Endothelial cell of umbilical vein (primary cell): ENCODE measurements around the gene KLHL18. TPM values are rescaled to one million over a fixed set of nuclear protein-coding genes. Genes with fewer than 3 reads are reported as not detected.

Experiments used
- BruUV-seq: library from RNA; stranded (reverse); fragments of 400-500 nt; replicated peaks from 2 replicates; lab custom pipeline; 2021; lab: Mats Ljungman, UMichigan
- CTCF ChIA-PET: fragments of 300-600, 350-600 bp; sonication (Branson Sonifier 250); formaldehyde crosslinking; loops from one replicate; lab custom pipeline; 2021; ENCODE audit warnings: antibody characterized with exemption, inconsistent platforms; lab: Charles Lee
- POLR2A ChIA-PET: fragments of 300-600, 350-600 bp; sonication (Branson Sonifier 250); formaldehyde crosslinking; loops from one replicate; lab custom pipeline; 2021; ENCODE audit warnings: antibody characterized with exemption, inconsistent platforms; lab: Charles Lee
- DNase-seq: peaks from one replicate; pipeline ENCODE4 v3.0.0-alpha.2; 2011; ENCODE audit warnings: low read depth, low spot score
- FAIRE-seq: peaks from 2 replicates; lab custom pipeline; 2011; peaks lifted over from hg19 to GRCh38; lab: Jason Lieb, UNC
- H2AFZ ChIP-seq: 2 replicates; pipeline ENCODE4 v1.6.0; 2012; ENCODE audit warnings: low read depth, low read length, control low read depth, inconsistent platforms
- H3K27ac ChIP-seq: 2 replicates; pipeline ENCODE4 v1.5.1; 2011; ENCODE audit warnings: low read depth, mild to moderate bottlenecking, control low read depth, low read length, moderate library complexity; ENCODE audit not compliant: insufficient read depth
- H3K27me3 ChIP-seq, 2 experiments: 2 replicates each; pipeline versions ENCODE4 v1.6.0 to v1.6.1; 2011; ENCODE audit warnings: low read length in 2 of 2, mixed read lengths in 1 of 2; ENCODE audit not compliant: control insufficient read depth in 2 of 2, insufficient read depth in 2 of 2
- H3K36me3 ChIP-seq, 2 experiments: 2 replicates in 1 of 2; 3 replicates in 1 of 2; pipeline ENCODE4 v1.5.1; 2011; ENCODE audit warnings: low read length in 2 of 2, mild to moderate bottlenecking in 1 of 2, moderate library complexity in 1 of 2; ENCODE audit not compliant: control insufficient read depth in 2 of 2, insufficient read depth in 2 of 2; ENCODE audit errors: extremely low read depth in 1 of 2
- H3K4me1 ChIP-seq: 3 replicates; pipeline ENCODE4 v1.5.1; 2011; ENCODE audit warnings: mild to moderate bottlenecking, low read length; ENCODE audit not compliant: control insufficient read depth, insufficient read depth; ENCODE audit errors: extremely low read depth
- H3K4me2 ChIP-seq: 2 replicates; pipeline ENCODE4 v1.6.1; 2011; ENCODE audit warnings: low read length, control low read depth, mixed read lengths; ENCODE audit not compliant: insufficient read depth
- H3K4me3 ChIP-seq, 3 experiments: fragments of 200-600 bp in 1 of 3; sonication (generic), shearing (Covaris generic) in 1 of 3; replicated peaks in 1 of 3; 2 replicates each; pipeline ENCODE4 v1.5.1; 2011 to 2016; ENCODE audit warnings: control low read depth in 3 of 3, low read length in 3 of 3, mild to moderate bottlenecking in 2 of 3, inconsistent platforms in 1 of 3, low read depth in 1 of 3, moderate library complexity in 1 of 3; ENCODE audit not compliant: insufficient read depth in 1 of 3
- H3K79me2 ChIP-seq: 2 replicates; pipeline ENCODE4 v1.6.0; 2012; ENCODE audit warnings: low read length, inconsistent platforms; ENCODE audit not compliant: control insufficient read depth, insufficient read depth
- H3K9ac ChIP-seq: replicated peaks from 2 replicates; pipeline ENCODE3; 2011; ENCODE audit warnings: low read length, control low read depth; ENCODE audit not compliant: insufficient read depth; ENCODE audit errors: extremely low read depth
- H3K9me1 ChIP-seq: replicated peaks from 3 replicates; pipeline ENCODE4 v1.6.0; 2011; ENCODE audit warnings: mild to moderate bottlenecking, low read length; ENCODE audit not compliant: control insufficient read depth, insufficient read depth; ENCODE audit errors: extremely low read depth
- H3K9me3 ChIP-seq: replicated peaks from 2 replicates; pipeline ENCODE4 v1.5.1; 2012; ENCODE audit warnings: low read length, inconsistent platforms; ENCODE audit not compliant: control insufficient read depth, insufficient read depth
- H4K20me1 ChIP-seq: replicated peaks from 2 replicates; pipeline ENCODE3; 2011; ENCODE audit warnings: mild to moderate bottlenecking, low read length; ENCODE audit not compliant: control insufficient read depth, insufficient read depth; ENCODE audit errors: extremely low read depth
- EZH2 ChIP-seq: IDR thresholded peaks from 2 replicates; pipeline ENCODE4 v1.6.1; 2012; ENCODE audit warnings: borderline replicate concordance, low read depth, mild to moderate bottlenecking, moderate library complexity, low read length, inconsistent platforms; ENCODE audit not compliant: severe bottlenecking
- FOS ChIP-seq: IDR thresholded peaks from 2 replicates; pipeline ENCODE4 v1.6.1; 2011; ENCODE audit warnings: mild to moderate bottlenecking, low read length, moderate library complexity, borderline replicate concordance; ENCODE audit not compliant: insufficient read depth
- GATA2 ChIP-seq: IDR thresholded peaks from 2 replicates; pipeline ENCODE4 v1.7.0; 2011; ENCODE audit warnings: low read depth, mild to moderate bottlenecking, moderate library complexity, mixed read lengths, low read length; ENCODE audit not compliant: insufficient read length, insufficient read depth
- JUN ChIP-seq: IDR thresholded peaks from 2 replicates; pipeline ENCODE4 v1.6.1; 2011; ENCODE audit warnings: borderline replicate concordance, low read depth; ENCODE audit not compliant: insufficient read length, insufficient read depth
- MYC ChIP-seq: IDR thresholded peaks from one replicate; pipeline ENCODE4 v1.6.1; 2011; ENCODE audit warnings: mild to moderate bottlenecking, low read depth, low read length
- POLR2A ChIP-seq: IDR thresholded peaks from 2 replicates; pipeline ENCODE4 v1.6.1; 2012; ENCODE audit warnings: low read depth, mild to moderate bottlenecking, control low read depth, low read length
- POLR2AphosphoS5 ChIP-seq: IDR thresholded peaks from 2 replicates; pipeline ENCODE4 v1.6.1; 2012; ENCODE audit warnings: low read depth, mild to moderate bottlenecking, control low read depth, low read length, moderate library complexity; ENCODE audit not compliant: insufficient read depth
- dilution Hi-C: fragments of 300-500 bp; cut with MboI; formaldehyde crosslinking; loops from one replicate; pipeline ENCODE4 v1.15.0; 2019; ENCODE audit warnings: low sequenced_read_pairs; ENCODE audit not compliant: extremely low pct_ligation_motif_present
- intact Hi-C: fragments of 100-400 bp; cut with micrococcal nuclease; formaldehyde crosslinking; loops from one replicate; pipeline ENCODE4 v1.10.0; 2022
- polyA plus RNA-seq, 4 experiments: library from polyadenylated mRNA; depleted of rRNA in 3 of 4; stranded (reverse) in 3 of 4; unstranded in 1 of 4; fragments of >200 nt; gene quantifications; 2 replicates each; pipeline versions ENCODE4 v1.2.1 to v1.2.3, GENCODE V29; 2011 to 2012; ENCODE audit warnings: missing spikeins in 1 of 4
- total RNA-seq: library from RNA; stranded (reverse); gene quantifications from 2 replicates; pipeline ENCODE4 v1.2.3, GENCODE V29; 2021
- TF ChIP-seq, protein P1 (sequence below): IDR thresholded peaks from 2 replicates; pipeline ENCODE4 v1.6.1; 2011; ENCODE audit not compliant: insufficient read depth, insufficient read length
- TF ChIP-seq, protein P2 (sequence below), 2 donors: IDR thresholded peaks; 1 replicate in 1 of 2; 2 replicates in 1 of 2; pipeline ENCODE4 v1.5.1; 2011; ENCODE audit warnings: low read length in 2 of 2, mild to moderate bottlenecking in 2 of 2, moderate library complexity in 2 of 2, control low read depth in 1 of 2, inconsistent platforms in 1 of 2, low read depth in 1 of 2; ENCODE audit not compliant: insufficient read depth in 1 of 2; ENCODE audit errors: extremely low read depth in 1 of 2

The KLHL18 gene
- total and polyA plus RNA-seq, 2 donors (not counting 3 experiments of a cell fraction or from before 2014, with no cell fraction given), result 43.4 to 58.1 TPM

DNA sequence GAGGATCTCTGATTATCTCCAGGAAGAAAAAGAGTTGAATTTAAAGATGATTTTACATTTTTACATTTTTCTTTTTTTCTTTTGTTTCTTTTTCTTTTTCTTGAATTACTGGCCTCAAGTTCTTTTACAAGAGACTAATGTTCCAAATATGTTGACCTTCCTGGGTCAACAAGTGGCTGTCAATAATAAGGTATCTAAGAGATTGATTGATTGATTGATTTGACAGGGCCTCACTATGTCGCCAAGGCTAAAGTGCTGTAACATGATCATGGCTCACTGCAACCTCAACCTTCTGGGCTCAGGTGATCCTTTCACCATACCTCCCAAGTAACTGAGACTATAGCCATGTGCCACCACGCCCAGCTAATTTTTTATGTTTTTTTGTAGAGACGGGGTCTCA, 44.7 kb upstream of the KLHL18 start:
- Histone ChIP-seq H3K4me3 (no peak overlapping the region), H3K4me2 (no peak overlapping the region), H3K9ac (no peak overlapping the region), H3K9me1 (no peaks in the 10 kb centered on the region), H3K79me2 (no peaks in the 10 kb centered on the region), H3K27ac (no peak overlapping the region), H3K27me3 (no peaks in the 10 kb centered on the region), H4K20me1 (no peaks in the 10 kb centered on the region), H3K36me3 (no peaks in the 10 kb centered on the region), H3K4me1 (no peaks in the 10 kb centered on the region), H2AFZ (no peak overlapping the region), H3K9me3 (no peaks in the 10 kb centered on the region)
- ChIA-PET CTCF (no interaction called here), POLR2A (no interaction called here)
- FAIRE-seq (no peak), DNase-seq (no peak)
- intact Hi-C loops, result no loop called here
- no peak for TF ChIP-seq GATA2
- TF ChIP-seq JUN, result no peak
- TF ChIP-seq POLR2AphosphoS5, result no peak
- TF ChIP-seq EZH2, result no peak
- no peak for TF ChIP-seq MYC
- TF ChIP-seq, protein P1, sequence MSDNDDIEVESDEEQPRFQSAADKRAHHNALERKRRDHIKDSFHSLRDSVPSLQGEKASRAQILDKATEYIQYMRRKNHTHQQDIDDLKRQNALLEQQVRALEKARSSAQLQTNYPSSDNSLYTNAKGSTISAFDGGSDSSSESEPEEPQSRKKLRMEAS, result no peak
- no peak for TF ChIP-seq POLR2A
- no peak for TF ChIP-seq FOS
- TF ChIP-seq, protein P2, sequence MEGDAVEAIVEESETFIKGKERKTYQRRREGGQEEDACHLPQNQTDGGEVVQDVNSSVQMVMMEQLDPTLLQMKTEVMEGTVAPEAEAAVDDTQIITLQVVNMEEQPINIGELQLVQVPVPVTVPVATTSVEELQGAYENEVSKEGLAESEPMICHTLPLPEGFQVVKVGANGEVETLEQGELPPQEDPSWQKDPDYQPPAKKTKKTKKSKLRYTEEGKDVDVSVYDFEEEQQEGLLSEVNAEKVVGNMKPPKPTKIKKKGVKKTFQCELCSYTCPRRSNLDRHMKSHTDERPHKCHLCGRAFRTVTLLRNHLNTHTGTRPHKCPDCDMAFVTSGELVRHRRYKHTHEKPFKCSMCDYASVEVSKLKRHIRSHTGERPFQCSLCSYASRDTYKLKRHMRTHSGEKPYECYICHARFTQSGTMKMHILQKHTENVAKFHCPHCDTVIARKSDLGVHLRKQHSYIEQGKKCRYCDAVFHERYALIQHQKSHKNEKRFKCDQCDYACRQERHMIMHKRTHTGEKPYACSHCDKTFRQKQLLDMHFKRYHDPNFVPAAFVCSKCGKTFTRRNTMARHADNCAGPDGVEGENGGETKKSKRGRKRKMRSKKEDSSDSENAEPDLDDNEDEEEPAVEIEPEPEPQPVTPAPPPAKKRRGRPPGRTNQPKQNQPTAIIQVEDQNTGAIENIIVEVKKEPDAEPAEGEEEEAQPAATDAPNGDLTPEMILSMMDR (IDR thresholded peaks at IDR 0.05; ENCODE audit: extremely low read depth in 1 of 2, insufficient read depth in 1 of 2, low read depth in 1 of 2, low read length in 2 of 2), result no peak
- BruUV-seq, result no TSS peak
- dilution Hi-C loops, result no loop called here
